ENCODE measurements around the gene SHISA5. TPM values are rescaled to one million over a fixed set of nuclear protein-coding genes. Genes with fewer than 3 reads are reported as not detected.

Gene SHISA5
- total and polyA plus RNA-seq, 2 of the 8 experiments (the other 6 are each of a cell fraction or from before 2014, with no cell fraction given): 196 to 315 TPM

GRCh38 chr3:48446425-48447193 lies 57.4 kb downstream of the SHISA5 start, which contains the start of gene ATRIP (continued):
- TF ChIP-seq CHD7 (IDR thresholded peaks at IDR 0.05; ENCODE audit: insufficient replicate concordance, low read length) (no peak), POLR2A (IDR thresholded peaks at IDR 0.05; ENCODE audit: control extremely low read depth in 1 of 2, low read depth in 2 of 2, low read length in 2 of 2) (peak; percentile 81 to 97), SIX5 (IDR thresholded peaks at IDR 0.05; ENCODE audit: low read depth, low read length) (no peak), JUND (IDR thresholded peaks at IDR 0.05; ENCODE audit: low read length) (no peak), CTCF (IDR thresholded peaks at IDR 0.05; ENCODE audit: control extremely low read depth in 1 of 3, insufficient read depth in 1 of 3, low read depth in 1 of 3, low read length in 3 of 3) (no peak), PHF8 (conservative IDR thresholded peaks at IDR 0.05; ENCODE audit: low read depth, low read length) (peak; percentile 93), SUZ12 (IDR thresholded peaks at IDR 0.05; ENCODE audit: low read length) (no peak)

Measured in H1 (cell line).